Amygdala (tissue), 56 donors: ENCODE measurements around the gene PARG.
"Not testable (repeated sequence)": the region's sequence is repeated elsewhere in the genome, so short reads cannot be mapped to it uniquely, and the experiment has no call there.

ENCODE experiments used
- DNase-seq, 56 donors: peaks; one replicate each; lab custom pipeline; 2025; lab: John Stamatoyannopoulos, UW

Gene PARG

DNA sequence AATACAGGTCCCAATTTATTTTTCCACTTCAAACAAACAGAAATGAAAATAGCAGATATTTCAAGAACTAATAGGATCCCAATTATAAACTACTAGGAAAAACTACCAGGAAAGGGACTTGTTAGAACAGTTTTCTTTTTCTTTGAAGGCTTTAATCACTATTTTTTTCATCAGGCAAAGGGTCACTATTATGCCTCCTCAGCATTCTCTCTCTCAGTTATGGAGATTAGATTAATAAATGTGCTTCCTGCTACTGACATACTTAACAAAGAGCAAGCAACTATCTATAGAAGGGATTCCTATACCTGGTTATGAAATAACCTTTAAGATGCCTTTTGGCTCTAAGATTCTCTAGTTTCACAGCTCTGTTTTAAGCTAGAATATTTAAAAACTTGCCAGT, 108.7 kb downstream of the PARG start:
- no peak for DNase-seq

DNA sequence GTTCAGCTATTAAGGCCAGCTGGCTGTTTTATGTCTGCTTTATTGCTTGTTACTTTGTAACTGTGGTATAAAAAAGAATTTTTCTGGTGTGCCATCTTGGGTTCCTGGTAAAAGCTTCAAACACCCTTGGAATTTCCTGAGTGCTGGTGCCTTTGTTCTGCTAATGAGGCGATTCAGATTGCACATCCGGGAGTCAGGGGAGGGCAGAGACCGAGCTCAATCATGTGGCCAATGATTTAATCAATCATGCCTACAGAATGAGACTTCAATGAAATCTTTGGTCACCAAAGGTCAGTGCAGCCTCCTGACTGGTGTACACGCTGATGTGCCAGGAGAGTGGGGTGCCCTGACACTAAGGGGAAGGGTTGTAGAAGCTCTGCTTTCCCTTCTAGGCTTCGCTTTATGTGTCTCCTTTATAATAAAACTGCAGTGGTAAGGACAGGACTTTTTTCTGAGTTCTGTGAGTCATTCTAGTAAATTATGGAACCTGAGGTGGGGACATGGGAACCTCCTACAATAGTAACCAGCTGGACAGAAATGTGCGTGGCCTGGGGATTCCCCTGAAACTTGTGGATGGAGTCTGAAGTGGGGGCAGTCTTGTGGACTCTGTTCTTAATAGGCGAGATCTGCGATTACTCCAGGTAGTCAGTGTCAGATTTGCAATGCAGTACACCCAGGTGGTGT, 110.3 kb downstream of the PARG start:
- no peak for DNase-seq

DNA sequence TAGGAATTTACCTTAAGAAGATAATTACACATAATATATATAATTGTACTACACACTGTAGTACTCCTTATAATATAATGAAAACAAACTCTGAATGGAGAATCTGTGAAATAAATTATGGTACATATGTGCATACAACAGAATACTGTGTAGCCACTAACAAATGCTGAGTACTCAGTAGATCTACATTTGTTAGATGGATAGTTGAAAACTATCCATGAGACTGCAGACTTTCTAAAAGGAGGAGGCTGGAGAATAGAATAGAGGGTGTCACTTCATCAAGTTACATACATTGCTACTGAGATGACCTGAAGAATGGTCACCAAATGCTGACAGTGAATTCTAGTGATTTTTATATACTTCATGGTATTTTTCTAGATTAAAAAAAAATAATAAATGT, 111.0 kb downstream of the PARG start:
- DNase-seq = no peak

DNA sequence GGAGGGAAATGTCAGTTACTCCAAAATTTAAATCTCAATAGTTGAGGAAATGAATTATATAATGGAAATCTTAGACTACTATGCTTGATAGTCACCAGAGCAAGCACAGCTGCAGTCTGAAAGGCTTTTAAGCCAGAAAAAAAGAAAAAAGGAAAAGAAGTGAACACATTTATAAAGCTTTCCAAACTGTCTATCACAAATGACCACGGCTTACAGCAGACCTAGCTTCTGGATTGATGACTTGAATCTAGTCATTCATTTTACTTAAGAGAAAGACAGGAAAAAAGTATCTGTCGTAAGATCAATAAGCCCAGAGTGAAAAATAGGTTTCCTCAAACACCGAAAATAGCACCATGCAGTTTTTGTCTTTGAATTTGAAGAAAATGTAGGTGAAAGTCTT, 111.8 kb downstream of the PARG start:
- no peak for DNase-seq

DNA sequence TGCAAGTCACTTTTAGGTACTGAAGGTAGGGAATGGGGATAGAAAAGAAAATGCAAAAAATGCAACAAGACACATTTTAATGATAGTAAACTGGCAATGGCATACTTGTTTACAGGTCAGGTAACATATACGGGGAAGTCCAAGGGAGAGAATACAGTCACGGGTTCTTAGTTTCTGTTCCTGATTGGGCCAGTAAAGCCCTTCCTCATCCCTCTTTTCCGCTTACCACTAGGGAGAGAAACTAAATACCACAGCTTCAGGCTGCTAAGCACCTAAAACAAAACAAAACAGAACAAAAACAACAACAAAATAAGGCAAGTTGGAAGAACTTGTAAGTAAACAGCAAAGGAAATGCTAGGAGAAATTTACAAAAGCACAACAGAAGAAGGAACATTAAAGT, 114.5 kb downstream of the PARG start:
- peak in 1 of 56 donors; percentile 5 for DNase-seq

DNA sequence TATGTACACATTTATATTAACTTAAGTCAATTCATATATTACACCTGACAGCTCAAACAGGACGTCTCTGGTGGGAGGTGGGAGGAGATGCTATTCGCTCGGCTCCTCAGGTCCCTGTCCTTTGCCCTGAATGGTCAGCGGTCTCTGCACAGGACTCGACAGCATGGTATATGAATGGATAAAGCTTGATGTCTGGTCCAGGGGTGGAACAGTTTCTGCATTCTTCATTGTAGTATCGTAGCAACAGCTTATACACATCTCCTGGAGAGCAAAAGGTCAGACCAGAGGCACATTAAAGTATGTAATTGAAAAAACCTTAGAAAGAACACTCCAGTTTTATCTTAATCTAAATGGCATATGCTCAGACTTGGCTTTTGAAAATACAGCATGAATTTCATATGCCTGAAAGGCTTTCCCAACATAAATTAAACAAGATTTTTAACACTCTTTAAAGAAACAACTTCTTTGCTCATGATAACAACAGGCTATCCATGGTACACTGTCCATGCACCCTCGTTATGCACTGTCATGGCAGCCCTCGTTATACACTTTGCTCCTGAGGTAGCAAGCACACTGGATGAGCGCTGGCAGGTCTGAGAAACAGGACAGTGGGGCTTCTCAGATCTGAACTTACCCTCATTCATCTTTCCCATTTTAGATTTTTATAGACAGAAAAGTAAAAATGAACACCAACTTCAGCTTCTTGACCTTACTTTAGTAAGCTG, 122.4 kb downstream of the PARG start:
- no peak for DNase-seq

DNA sequence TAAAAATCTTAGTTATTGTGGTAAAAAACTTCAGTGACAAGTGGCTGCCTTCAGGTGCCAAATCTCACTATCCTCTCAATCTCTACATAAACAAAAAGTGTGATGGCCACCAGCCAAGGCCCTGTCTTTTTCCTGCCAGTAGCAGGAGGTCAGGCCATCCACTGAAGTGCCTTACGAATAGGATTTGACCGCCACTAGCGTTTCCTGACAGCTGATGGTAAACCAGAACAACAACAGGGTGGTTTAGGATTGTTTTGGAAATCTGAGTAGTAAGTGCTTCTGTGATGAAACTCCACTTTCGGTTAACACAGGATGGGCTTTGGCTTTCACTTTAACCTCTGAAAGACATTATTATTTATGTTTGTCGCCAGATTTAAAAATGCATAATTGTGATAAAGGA, 124.0 kb downstream of the PARG start:
- no peak for DNase-seq

DNA sequence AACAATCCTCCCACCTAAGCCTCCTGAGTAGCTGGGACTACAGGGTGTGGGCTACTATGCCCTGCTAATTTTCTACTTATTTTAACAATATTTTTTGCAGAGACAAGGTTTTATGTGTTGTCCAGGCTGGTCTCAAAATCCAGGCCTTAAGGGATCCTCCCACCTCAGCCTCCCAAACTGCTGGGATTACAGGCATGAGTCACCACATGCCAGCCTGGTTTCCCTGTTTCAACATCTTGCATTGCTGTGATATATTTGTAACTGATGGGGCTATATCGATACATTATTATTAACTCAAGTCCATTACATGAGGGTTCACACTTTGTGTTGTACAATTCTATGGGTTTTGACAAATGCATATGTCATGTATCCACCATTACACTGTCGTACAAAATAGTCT, 137.8 kb downstream of the PARG start:
- DNase-seq = no peak

DNA sequence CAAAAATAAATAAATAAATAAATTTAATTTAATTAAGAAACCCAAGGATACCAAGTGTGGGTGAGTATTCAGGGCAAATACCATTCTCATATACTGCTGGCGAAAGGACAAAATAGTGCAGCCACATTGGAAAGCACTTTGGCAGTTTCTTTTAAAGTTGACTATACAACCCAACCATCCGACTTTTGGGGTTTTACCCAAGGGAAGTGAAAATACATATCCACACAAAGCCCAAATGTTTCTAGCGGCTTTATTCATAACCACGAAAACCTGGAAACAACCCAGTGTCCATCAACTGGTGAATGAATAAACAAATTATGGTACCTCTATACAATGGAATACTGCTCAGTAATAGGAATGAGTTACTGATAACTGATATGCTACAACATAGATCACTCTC, 143.6 kb downstream of the PARG start:
- DNase-seq = no peak

DNA sequence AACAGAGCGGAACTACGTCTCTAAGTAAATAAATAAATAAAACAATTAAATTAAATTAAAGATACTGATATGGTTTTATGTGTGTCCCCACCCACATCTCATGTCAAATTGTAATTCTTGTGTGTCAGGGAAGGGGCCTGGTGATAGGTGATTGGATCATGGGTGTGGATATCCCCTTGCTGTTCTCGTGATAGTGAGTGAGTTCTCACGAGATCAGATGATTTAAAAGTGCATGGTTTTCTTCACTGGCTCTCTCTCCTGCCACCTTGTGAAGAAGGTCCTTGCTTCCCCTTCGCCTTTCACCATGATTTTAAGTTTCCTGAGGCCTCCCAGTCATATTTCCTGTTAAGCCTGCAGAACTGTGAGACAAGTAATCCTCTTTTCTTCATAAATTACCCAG, 150.7 kb downstream of the PARG start:
- no peak for DNase-seq

DNA sequence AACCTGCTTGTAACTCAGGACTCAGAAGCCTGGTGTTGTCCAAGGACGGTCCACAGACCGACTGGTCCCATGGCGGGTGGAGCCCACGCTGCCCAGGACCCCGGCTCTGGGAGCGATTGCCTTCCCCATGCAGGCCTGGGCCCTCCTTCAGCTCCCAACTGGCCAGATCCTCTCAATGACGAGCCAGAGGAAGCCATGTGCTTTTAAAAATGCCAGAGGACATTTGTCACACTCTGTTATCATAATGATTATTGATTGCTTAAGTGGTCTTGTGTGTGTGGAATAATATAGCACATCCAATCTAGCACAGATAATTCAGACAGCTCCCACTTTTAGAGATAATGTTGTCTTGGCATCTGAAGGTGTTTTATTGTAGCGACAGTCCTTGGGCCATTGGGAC, 157.1 kb downstream of the PARG start:
- no peak for DNase-seq

DNA sequence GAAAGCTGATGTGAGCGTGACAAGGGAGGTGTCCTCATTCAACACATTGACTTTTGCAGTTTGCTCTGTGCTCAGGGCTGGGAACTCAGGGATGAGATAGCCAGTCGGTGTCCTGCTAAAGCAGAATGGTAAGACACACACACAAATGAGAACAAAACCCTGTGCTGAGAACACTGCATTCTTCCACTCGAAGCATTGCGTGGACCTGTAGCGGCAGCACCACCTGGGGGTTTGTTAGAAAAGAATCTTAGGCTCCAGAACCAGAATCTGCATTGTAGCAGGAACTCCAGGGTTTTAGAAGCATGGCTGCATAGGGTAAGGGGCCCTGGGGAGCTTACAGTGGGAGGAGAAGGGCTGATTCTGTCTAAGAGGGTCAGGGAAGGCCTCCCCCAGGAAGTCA, 158.2 kb downstream of the PARG start:
- DNase-seq = no peak

DNA sequence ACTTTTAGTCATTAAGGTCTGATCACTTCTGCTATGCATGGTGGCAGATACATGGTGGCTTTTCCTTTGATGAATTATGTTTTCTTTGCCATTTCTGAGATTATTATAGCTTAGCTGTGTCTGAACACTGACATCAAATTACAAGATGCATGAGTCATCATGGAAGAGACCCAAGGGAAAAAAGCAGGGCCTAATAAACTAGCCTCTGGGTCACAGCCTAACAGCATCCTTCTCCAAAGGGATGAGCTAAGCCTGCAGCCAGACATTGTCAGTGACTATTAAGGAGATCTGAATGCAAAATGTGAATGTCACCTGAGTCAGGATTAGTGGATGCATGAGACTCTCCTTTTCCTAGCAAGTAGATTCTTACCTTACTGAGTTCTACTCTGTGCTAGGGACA, 160.6 kb downstream of the PARG start:
- DNase-seq = no peak

DNA sequence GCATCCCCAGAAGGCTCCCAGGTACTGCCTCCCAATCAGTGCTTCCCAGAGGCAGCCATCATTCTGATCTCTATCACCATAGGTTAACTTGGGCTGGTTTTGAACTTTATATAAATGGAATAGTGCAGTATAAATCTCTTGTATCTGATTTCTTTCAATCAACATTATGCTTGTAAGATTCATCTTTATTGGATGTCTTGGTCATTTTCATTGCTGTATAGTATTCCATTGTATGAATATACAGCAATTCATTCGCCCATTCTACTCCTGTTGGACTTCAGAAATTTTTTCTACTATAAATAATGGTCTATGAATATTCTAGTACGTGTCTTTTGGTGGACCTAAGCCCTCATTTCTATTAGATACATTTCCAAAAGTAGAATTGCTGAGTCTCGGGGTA, 163.6 kb downstream of the PARG start:
- DNase-seq = no peak

DNA sequence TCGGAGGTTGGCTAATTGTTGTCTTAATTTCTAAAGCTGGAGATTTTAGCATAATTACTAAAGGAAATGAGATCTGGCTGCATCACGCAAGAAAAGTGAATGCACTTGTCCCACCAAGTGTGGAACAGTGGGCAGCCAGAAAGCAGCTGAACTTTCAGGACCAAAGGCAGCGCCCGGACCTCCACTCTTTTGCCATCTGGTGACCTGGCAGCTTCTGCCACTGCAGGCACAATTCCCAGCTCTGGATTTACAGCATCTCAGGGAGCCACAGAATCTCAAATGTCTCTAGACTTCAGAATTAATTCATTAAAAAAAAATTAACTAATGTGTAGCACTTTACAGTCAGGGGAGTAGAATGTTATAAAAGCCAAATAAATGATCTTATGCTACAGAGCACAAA, 165.0 kb downstream of the PARG start:
- DNase-seq = no peak

DNA sequence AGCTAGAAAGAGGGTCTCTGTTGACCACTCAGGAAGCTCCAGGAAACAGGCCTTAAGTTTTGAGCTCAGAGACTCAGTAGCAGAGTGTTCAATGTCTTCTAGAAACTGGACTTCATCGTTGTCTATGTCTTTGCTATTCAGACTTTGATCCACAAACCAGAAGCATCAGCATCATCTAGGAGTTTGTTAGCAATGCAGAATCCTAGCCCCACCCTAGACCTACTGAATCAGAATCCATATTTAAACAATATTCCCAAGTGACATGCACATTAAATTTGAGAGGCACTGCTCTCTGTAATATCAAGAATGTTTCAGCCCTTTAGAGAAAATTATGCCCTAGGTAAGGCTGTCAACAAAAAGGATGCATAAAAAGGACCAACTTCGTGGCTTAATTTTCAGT, 166.8 kb downstream of the PARG start:
- no peak for DNase-seq

DNA sequence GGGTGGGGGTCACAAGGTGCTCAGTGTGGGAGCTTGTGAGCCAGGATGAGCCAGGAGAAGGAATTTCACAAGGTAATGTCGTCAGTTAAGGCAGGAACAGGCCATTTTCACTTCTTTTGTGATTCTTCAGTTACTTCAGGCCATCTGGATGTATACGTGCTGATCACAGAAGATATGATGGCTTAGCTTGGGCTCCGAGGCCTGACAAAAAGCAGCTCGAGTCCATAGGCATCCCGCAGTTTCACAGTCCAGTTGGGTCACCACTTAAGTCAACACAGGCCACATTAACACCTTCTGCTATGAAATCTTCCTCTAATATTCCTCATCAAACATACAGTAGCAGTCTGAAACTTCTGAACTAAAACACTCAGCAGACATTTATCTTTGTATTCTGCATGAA, 168.9 kb downstream of the PARG start:
- not testable (repeated sequence) for DNase-seq

DNA sequence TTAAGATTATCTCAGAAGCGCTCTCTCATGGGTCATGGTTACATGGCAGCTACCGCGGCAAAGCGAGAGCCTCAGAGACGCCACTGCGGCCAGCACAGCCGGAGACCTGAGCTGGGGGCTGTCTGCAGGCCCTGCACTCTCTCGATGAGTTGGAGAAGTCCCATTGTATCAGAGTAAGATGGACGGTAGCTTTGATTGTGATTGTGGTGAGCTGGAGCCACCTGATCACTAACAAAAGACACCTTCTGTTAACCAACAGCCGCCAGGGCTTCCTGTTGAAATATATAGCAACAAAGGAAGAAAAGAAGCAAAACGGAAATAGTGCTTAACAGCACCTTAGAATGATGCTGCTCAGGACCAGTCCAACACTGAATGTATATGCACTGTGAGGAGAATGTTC, 170.8 kb downstream of the PARG start:
- DNase-seq = not testable (repeated sequence)

DNA sequence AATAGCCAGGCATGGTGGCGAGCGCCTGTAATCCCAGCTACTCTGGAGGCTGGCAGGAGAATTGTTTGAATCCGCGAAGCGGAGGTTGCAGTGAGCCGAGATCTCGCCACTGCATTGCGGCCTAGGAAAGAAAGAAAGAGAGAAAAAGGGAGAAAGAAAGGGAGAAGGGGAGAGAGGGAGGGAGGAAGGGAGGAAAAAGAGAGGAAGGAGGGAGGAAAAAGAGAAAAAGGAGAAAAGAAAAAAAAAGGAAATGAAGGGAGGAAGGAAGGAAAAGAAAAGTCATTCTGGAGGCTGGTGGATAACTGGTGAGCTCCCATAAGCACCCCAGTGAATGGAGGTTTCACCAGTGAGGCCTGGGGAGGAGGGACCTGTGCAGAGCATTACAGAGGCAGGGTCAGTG, 172.1 kb downstream of the PARG start:
- no peak for DNase-seq

DNA sequence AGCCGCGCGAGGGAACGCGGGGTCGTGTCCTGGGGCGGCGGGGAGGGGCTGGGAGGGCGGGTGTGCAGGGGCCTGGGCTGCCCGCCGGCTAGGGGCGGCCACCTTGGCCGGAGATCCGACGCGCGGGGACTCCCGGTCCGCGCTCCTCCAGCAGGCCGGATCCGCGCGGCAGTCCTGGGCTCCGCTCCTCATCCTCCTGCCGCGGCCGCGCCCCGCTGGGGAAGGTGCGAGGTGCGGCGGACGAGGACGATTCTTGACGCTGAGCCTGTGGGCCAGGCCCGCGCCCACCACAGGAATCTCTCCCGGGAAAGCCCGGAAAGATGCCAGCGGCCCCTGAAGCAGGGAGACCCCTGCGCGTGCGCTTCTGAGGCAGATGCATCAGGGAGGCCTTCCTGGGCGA, 173.1 kb downstream of the PARG start:
- no peak for DNase-seq

DNA sequence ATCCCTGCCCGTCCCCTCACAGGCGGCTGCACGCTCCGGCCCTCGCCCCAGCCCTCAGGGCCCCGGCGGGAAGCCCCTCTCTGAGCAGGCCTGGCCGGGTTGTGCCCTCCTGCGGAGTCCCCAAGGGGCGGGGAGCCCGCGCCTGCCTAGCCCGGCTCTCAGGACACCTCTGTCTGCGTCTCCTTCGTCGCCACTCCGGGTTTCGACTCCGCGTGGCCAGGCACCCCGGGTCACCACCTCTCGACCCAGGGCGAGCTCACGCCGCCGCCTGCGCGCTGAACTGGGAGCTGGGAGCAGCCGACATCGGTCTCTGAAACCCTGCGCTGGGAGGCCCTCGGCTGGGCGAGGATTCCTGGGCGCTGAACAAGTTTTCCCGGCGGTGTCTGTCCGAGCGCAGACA, 173.5 kb downstream of the PARG start:
- DNase-seq = no peak
